ENCODE measurements around the gene FAM120A. TPM values are rescaled to one million over a fixed set of nuclear protein-coding genes. Genes with fewer than 3 reads are reported as not detected.

Gene FAM120A
- total RNA-seq, 1 experiment from 2014 or later = 115 TPM

- DNase-seq (ENCODE audit: low spot score) = no peak
Observed at GRCh38 chr9:93468763-93469456, 17.4 kb downstream of the FAM120A start.

GRCh38 chr9:93470391-93470790 is 18.9 kb downstream of the FAM120A start:
- DNase-seq (ENCODE audit: low spot score) = no peak

- no peak for DNase-seq (ENCODE audit: low spot score)
Observed at GRCh38 chr9:93471124-93471523, 19.6 kb downstream of the FAM120A start.

GRCh38 chr9:93473411-93473810 is 21.9 kb downstream of the FAM120A start:
- no peak for DNase-seq (ENCODE audit: low spot score)

- DNase-seq (ENCODE audit: low spot score) = no peak
Observed at GRCh38 chr9:93475108-93475507, 23.6 kb downstream of the FAM120A start.

GRCh38 chr9:93475856-93476255 is 24.4 kb downstream of the FAM120A start:
- no peak for DNase-seq (ENCODE audit: low spot score)

- no peak for DNase-seq (ENCODE audit: low spot score)
Observed at GRCh38 chr9:93476924-93477323, 25.4 kb downstream of the FAM120A start.

GRCh38 chr9:93477397-93477796 is 25.9 kb downstream of the FAM120A start:
- DNase-seq (ENCODE audit: low spot score) = no peak

- no peak for DNase-seq (ENCODE audit: low spot score)
Observed at GRCh38 chr9:93479726-93480125, 28.2 kb downstream of the FAM120A start.

- DNase-seq (ENCODE audit: low spot score) = no peak
Observed at GRCh38 chr9:93480262-93480661, 28.8 kb downstream of the FAM120A start.

- no peak for DNase-seq (ENCODE audit: low spot score)
Observed at GRCh38 chr9:93480728-93481324, 29.3 kb downstream of the FAM120A start.

GRCh38 chr9:93483497-93483896 is 32.0 kb downstream of the FAM120A start:
- DNase-seq (ENCODE audit: low spot score) = no peak

GRCh38 chr9:93486268-93486667 is 34.8 kb downstream of the FAM120A start:
- no peak for DNase-seq (ENCODE audit: low spot score)

GRCh38 chr9:93488244-93488643 is 36.8 kb downstream of the FAM120A start:
- no peak for DNase-seq (ENCODE audit: low spot score)

- no peak for DNase-seq (ENCODE audit: low spot score)
Observed at GRCh38 chr9:93491593-93492232, 40.2 kb downstream of the FAM120A start.

- no peak for DNase-seq (ENCODE audit: low spot score)
Observed at GRCh38 chr9:93492327-93492726, 40.8 kb downstream of the FAM120A start.

- DNase-seq (ENCODE audit: low spot score) = no peak
Observed at GRCh38 chr9:93493949-93494348, 42.5 kb downstream of the FAM120A start.

GRCh38 chr9:93496285-93496684 is 44.8 kb downstream of the FAM120A start:
- DNase-seq (ENCODE audit: low spot score) = no peak

- DNase-seq (ENCODE audit: low spot score) = no peak
Observed at GRCh38 chr9:93500571-93501298, 49.2 kb downstream of the FAM120A start.

- no peak for DNase-seq (ENCODE audit: low spot score)
Observed at GRCh38 chr9:93501406-93501805, 49.9 kb downstream of the FAM120A start.

- DNase-seq (ENCODE audit: low spot score) = no peak
Observed at GRCh38 chr9:93503381-93503780, 51.9 kb downstream of the FAM120A start.

- no peak for DNase-seq (ENCODE audit: low spot score)
Observed at GRCh38 chr9:93505541-93506132, 54.2 kb downstream of the FAM120A start.
